Nephron progenitor cell (in vitro differentiated cells): ENCODE data around the gene MPV17.

Experiments used
- DNase-seq: peaks from one replicate; pipeline ENCODE4 v3.0.0; 2021
- H3K27ac Mint-ChIP-seq: 2 replicates; pipeline ENCODE4 v1.8.0; 2021; ENCODE audit warnings: mild to moderate bottlenecking, moderate library complexity, mixed read lengths
- H3K27me3 Mint-ChIP-seq: 2 replicates; pipeline ENCODE4 v1.8.0; 2021; ENCODE audit warnings: mild to moderate bottlenecking, low read depth, mixed read lengths; ENCODE audit not compliant: poor library complexity
- H3K36me3 Mint-ChIP-seq: 2 replicates; pipeline ENCODE4 v1.8.0; 2021; ENCODE audit warnings: low read depth, mixed read lengths
- H3K4me1 Mint-ChIP-seq: 2 replicates; pipeline ENCODE4 v1.8.0; 2021; ENCODE audit warnings: mixed read lengths
- H3K4me3 Mint-ChIP-seq: 2 replicates; pipeline ENCODE4 v1.8.0; 2021; ENCODE audit warnings: mild to moderate bottlenecking, moderate library complexity, mixed read lengths
- H3K9me3 Mint-ChIP-seq: 2 replicates; pipeline ENCODE4 v1.8.0; 2021; ENCODE audit warnings: mild to moderate bottlenecking, moderate library complexity, mixed read lengths
- TF ChIP-seq, protein P1 (sequence below): fragments of 200-600 bp; sonication (generic); IDR thresholded peaks from 2 replicates; pipeline ENCODE4 v1.5.0; 2021; ENCODE audit warnings: antibody characterized with exemption

Gene MPV17

GRCh38 chr2:27282892-27283291 is 40.0 kb downstream of the MPV17 start:
- H3K4me3 Mint-ChIP-seq = no peak overlapping the region
- H3K27me3 Mint-ChIP-seq = peaks cover 64% of the 10 kb centered on the region
- no peaks in the 10 kb centered on the region for H3K36me3 Mint-ChIP-seq
- no peak for DNase-seq
- no peaks in the 10 kb centered on the region for H3K9me3 Mint-ChIP-seq
- peaks cover 32% of the 10 kb centered on the region for H3K4me1 Mint-ChIP-seq
- no peak overlapping the region for H3K27ac Mint-ChIP-seq
- TF ChIP-seq, protein P1, sequence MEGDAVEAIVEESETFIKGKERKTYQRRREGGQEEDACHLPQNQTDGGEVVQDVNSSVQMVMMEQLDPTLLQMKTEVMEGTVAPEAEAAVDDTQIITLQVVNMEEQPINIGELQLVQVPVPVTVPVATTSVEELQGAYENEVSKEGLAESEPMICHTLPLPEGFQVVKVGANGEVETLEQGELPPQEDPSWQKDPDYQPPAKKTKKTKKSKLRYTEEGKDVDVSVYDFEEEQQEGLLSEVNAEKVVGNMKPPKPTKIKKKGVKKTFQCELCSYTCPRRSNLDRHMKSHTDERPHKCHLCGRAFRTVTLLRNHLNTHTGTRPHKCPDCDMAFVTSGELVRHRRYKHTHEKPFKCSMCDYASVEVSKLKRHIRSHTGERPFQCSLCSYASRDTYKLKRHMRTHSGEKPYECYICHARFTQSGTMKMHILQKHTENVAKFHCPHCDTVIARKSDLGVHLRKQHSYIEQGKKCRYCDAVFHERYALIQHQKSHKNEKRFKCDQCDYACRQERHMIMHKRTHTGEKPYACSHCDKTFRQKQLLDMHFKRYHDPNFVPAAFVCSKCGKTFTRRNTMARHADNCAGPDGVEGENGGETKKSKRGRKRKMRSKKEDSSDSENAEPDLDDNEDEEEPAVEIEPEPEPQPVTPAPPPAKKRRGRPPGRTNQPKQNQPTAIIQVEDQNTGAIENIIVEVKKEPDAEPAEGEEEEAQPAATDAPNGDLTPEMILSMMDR = no peak

- TF ChIP-seq, protein P1 = no peak
- H3K4me3 Mint-ChIP-seq = peak within 1 kb of the TSS; percentile 47
- peak within 1 kb of the TSS; percentile 17 for H3K27ac Mint-ChIP-seq
- no peak for DNase-seq
- H3K27me3 Mint-ChIP-seq = peaks cover 66% of the 10 kb centered on the region
- no peaks in the 10 kb centered on the region for H3K9me3 Mint-ChIP-seq
- H3K4me1 Mint-ChIP-seq = peaks cover 38% of the 10 kb centered on the region
- H3K36me3 Mint-ChIP-seq = no peaks in the 10 kb centered on the region
These were observed 40.9 kb downstream of the MPV17 start, which contains the start of gene TRIM54 for GRCh38 chr2:27281855-27282559. TRIM54 (plus strand) TSS chr2:27282429; CDS start chr2:27282732, 303 bp downstream.

DNA sequence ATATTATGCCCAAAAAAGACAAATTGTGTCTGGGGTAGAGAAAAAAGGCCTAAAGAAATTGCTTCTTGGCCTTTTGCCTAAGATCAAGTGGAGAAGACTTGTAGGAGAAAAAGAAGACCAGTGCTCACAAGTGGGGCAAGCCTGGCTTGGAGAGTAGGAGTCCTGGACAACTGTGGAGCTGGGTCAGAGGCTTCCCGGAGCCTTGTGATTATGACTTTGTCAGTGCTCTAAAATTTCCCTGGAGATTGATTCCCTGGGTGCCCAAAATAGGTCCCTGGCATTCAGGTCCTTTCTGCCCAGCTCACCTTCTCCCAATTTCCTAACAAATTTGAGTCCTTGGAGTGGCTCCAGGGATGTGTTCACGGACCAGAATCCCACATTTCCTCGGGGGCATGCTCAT is 41.5 kb downstream of the MPV17 start:
- no peaks in the 10 kb centered on the region for H3K9me3 Mint-ChIP-seq
- DNase-seq = no peak
- H3K4me3 Mint-ChIP-seq = no peak overlapping the region
- peaks cover 66% of the 10 kb centered on the region for H3K27me3 Mint-ChIP-seq
- H3K27ac Mint-ChIP-seq = no peak overlapping the region
- TF ChIP-seq, protein P1 = no peak
- H3K36me3 Mint-ChIP-seq = no peaks in the 10 kb centered on the region
- peaks cover 38% of the 10 kb centered on the region for H3K4me1 Mint-ChIP-seq

GRCh38 chr2:27280826-27281225 is 42.1 kb downstream of the MPV17 start:
- H3K4me3 Mint-ChIP-seq = no peak overlapping the region
- H3K27me3 Mint-ChIP-seq = peaks cover 66% of the 10 kb centered on the region
- peaks cover 38% of the 10 kb centered on the region for H3K4me1 Mint-ChIP-seq
- no peak overlapping the region for H3K27ac Mint-ChIP-seq
- TF ChIP-seq, protein P1 = no peak
- no peak for DNase-seq
- H3K36me3 Mint-ChIP-seq = no peaks in the 10 kb centered on the region
- H3K9me3 Mint-ChIP-seq = no peaks in the 10 kb centered on the region

DNA sequence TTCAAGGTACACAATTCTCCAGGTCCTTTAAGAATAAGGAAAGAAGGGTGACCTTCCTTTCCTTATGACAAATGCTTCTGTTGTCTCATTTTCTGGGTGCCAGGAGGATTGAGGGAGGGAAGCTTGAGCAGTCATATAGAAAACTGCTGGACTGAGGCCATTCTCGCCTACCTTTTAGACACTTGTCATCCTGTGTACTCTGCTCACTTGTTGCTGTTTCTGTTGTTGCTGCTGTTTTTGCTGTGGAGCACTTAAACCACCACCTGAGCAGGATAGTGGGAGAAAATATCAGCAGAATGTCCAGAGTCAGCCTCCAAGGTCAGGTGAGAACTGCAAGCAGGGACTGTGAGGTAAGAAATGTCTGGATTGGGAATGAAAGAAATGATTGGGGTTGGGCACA is 44.9 kb downstream of the MPV17 start:
- peaks cover 39% of the 10 kb centered on the region for H3K4me1 Mint-ChIP-seq
- H3K27me3 Mint-ChIP-seq = peaks cover 55% of the 10 kb centered on the region
- no peak overlapping the region for H3K4me3 Mint-ChIP-seq
- TF ChIP-seq, protein P1 = no peak
- no peaks in the 10 kb centered on the region for H3K36me3 Mint-ChIP-seq
- no peak overlapping the region for H3K27ac Mint-ChIP-seq
- no peaks in the 10 kb centered on the region for H3K9me3 Mint-ChIP-seq
- no peak for DNase-seq
